HG03354 (cell line): Measurements from ENCODE around the gene TACC2.
"Not testable (repeated sequence)": the region's sequence is repeated elsewhere in the genome, so short reads cannot be mapped to it uniquely, and the experiment has no call there.

ENCODE experiments used
- ATAC-seq: cut with Tn5 transposase; IDR thresholded peaks from one replicate; pipeline ENCODE4 v1.9.1; 2021; ENCODE audit warnings: mild to moderate bottlenecking; ENCODE audit not compliant: unreplicated experiment, poor library complexity, severe bottlenecking

Gene TACC2

GRCh38 chr10:122021828-122022227 is 32.9 kb downstream of the TACC2 start:
- ATAC-seq = no peak

DNA sequence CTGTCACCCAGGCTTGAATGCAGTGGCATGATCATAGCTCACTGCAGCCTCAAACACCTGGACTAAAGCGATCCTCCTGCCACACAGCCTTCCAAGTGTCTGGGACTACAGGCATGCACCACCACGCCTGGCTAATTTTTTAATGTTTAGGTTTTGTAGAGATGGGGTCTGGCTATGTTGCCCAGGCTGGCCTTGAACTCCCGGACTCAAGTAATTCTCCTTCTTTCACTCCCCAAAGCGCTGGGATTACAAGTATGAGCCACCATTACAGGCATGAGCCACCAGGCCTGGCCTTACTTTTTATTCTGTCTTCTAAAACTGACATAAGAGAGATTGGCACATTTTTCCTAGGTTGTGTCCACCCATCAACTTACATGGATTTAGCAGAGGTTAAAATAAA is 33.3 kb downstream of the TACC2 start:
- ATAC-seq = no peak

- not testable (repeated sequence) for ATAC-seq
These were observed 34.3 kb downstream of the TACC2 start for GRCh38 chr10:122023257-122023656.

- no peak for ATAC-seq
These were observed 40.7 kb downstream of the TACC2 start for GRCh38 chr10:122029499-122030199.

GRCh38 chr10:122030200-122030552 is 41.2 kb downstream of the TACC2 start:
- ATAC-seq = no peak

- no peak for ATAC-seq
These were observed 44.4 kb downstream of the TACC2 start for GRCh38 chr10:122033224-122033926.

DNA sequence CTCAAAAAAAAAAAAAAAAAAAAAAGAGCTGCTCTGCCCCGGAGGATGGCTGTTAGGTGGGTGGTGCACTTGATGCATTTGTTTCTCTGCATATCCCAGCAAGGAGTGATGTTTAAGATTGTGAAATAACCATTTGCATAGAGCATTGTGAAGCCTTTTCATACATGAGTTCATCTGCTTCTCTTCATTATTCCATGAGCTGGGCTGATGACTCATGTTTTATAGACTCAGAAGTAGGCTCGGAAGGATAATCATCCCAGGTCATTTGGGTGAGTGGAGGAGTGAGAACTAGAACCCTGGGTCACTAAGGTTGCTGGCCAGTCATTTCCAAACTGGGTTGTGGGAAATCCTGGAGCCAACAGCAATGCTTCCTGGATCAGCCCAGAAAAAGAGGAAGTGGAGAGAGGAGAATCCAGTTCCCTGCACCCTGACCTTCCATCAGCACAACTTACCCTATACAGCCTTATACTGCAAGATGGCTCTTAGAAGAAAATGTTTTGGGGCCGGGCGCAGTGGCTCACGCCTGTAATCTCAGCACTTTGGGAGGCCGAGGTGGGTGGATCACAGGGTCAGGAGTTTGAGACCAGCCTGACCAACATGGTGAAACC is 45.3 kb downstream of the TACC2 start:
- no peak for ATAC-seq

DNA sequence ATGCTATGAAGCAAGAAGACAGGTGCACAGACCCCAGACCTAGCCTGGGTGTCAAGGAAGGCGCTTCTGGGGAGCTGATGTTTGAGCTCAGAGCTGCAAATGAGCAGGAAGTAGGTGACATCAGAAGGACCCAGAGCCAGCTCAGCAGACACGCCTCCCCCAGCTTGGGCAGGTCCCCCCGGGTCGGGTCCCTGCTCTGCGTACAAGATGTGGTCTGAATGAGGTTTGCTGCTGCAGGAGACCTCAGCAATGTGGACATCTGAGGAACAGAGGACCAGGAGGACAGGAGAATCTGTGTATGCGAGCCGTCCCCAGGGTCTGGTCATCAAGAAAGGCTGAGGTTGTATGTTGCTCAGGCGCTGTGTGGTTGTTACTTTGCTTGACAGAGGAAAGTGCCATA is 51.8 kb downstream of the TACC2 start:
- no peak for ATAC-seq

- ATAC-seq = no peak
These were observed 53.9 kb downstream of the TACC2 start for GRCh38 chr10:122042836-122043235.

GRCh38 chr10:122044045-122044661 is 55.2 kb downstream of the TACC2 start:
- ATAC-seq = no peak

- no peak for ATAC-seq
These were observed 55.8 kb downstream of the TACC2 start for GRCh38 chr10:122044713-122045112.

GRCh38 chr10:122045212-122045611 is 56.2 kb downstream of the TACC2 start:
- ATAC-seq = no peak

DNA sequence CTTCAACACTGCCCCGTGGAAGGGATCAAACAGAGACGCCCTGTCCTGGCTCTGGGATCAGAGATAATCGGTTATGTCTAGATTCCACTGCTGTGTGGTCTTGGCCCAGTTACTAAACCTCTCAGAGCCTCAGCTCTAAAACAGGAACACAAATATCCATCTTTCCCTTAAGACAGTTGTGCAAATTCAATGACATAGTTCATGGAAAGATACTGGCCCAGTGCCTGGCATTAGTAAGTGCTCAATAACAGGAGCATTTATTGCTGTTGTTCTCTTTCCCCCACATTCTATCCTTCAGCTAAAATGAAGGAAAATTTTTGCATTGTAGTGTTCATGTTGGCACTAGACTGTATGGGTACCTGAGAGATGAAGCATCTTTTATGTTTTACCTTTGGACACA is 58.6 kb downstream of the TACC2 start:
- no peak for ATAC-seq

DNA sequence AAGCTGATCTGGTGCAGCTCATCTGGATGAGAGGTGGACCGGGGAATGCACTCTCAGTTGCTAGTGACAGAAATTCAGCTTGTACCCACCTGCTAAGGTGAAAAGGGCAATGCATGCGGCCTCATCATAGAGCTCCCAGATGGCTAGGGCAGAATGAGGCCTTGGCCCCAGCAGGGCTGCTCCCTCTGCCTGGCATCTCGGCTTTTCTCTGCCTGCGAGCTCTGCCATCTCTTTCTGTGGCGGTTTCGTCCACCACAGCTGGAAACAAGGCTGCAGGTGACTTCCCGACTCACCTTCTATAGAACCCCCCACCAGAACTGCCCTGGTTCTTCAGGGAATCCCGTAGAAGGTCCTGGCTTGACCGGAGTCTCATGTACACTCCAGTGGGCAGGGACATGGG is 60.1 kb downstream of the TACC2 start:
- ATAC-seq = no peak

DNA sequence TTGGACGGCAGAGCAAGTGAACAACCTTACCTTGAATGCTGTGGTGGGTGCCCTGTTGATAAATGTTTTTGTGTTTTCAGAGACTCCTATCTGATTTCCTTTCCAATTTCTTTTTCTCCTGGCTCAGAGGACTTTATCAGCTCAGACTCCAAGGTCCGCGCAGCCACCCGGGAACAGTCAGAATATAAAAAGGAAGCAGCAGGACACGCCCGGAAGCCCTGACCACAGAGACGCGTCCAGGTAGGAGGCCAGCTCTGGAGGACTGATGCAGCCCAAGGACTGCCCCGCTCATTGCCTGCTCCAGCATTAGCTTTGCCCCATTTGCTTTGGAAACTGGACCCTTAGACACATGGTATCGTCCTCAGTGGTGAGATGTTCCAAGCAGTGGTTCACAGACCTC is 61.3 kb downstream of the TACC2 start:
- no peak for ATAC-seq

DNA sequence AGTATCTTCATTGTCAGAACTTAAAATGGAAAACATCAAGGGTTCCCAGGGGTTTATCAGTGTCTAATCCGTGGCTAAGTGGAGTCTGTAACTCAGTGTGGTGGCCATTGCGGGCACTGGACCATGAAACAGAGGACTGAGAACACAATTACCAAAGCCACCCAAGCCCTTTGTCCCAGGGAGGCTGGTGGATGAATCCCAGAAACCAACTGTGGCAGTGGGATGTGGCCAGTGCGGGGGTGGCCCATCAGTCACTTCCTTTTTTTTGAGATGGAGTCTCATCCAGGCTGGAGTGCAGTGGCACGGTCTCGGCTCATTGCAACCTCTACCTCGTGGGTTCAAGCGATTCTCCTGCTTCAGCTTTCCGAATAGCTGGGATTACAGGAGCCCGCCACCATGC is 61.8 kb downstream of the TACC2 start:
- ATAC-seq = no peak

- ATAC-seq = no peak
These were observed 62.8 kb downstream of the TACC2 start for GRCh38 chr10:122051609-122052385.

DNA sequence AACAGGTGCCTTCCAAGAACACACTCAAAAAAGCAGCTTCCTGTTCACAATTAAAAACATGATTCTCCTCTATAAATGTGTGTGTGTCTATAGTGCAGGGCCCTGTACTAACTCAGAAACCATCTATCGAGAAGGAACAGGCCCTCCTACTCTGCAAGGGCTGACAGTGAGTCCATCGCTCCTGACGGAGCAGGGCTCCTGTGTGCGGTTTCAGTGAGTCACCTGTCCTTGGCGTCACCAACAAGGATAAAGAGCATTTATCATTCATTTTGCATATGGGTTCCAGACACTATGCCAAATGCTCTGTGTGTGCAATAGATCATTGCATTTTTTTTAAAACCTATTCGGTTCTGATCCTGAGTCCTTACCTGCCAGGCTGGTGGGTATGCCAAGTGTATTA is 63.7 kb downstream of the TACC2 start:
- no peak for ATAC-seq

GRCh38 chr10:122053314-122053713 is 64.4 kb downstream of the TACC2 start:
- no peak for ATAC-seq
